ENCODE measurements around the gene LCN2. TPM values are rescaled to one million over a fixed set of nuclear protein-coding genes. Genes with fewer than 3 reads are reported as not detected.
"Not testable (repeated sequence)": the region's sequence is repeated elsewhere in the genome, so short reads cannot be mapped to it uniquely, and the experiment has no call there.

Gene LCN2
- total RNA-seq, result not detected

- DNase-seq, result no peak
Measured at GRCh38 chr9:128149001-128149701, at the start of gene LCN2. Gene LCN2 (plus strand): TSS chr9:128149453. CDS start chr9:128149526, 73 bp downstream.

GRCh38 chr9:128099932-128100491 is 49.2 kb upstream of the LCN2 start:
- DNase-seq, result no peak

GRCh38 chr9:128100581-128100980 is 48.7 kb upstream of the LCN2 start:
- DNase-seq, result no peak

GRCh38 chr9:128101231-128101661 is 48.0 kb upstream of the LCN2 start:
- no peak for DNase-seq

GRCh38 chr9:128101690-128102089 is 47.6 kb upstream of the LCN2 start:
- no peak for DNase-seq

- DNase-seq, result no peak
Measured at GRCh38 chr9:128102196-128102595, 47.1 kb upstream of the LCN2 start.

- no peak for DNase-seq
Measured at GRCh38 chr9:128102861-128103588, 46.2 kb upstream of the LCN2 start.

- no peak for DNase-seq
Measured at GRCh38 chr9:128103589-128103962, 45.7 kb upstream of the LCN2 start.

GRCh38 chr9:128104171-128104618 is 45.1 kb upstream of the LCN2 start:
- DNase-seq, result no peak

GRCh38 chr9:128105538-128106175 is 43.6 kb upstream of the LCN2 start:
- no peak for DNase-seq

GRCh38 chr9:128106181-128106939 is 42.9 kb upstream of the LCN2 start:
- DNase-seq, result no peak

- DNase-seq, result no peak
Measured at GRCh38 chr9:128106940-128107467, 42.2 kb upstream of the LCN2 start.

GRCh38 chr9:128107468-128108268 is 41.6 kb upstream of the LCN2 start:
- DNase-seq, result no peak

- DNase-seq, result no peak
Measured at GRCh38 chr9:128108269-128109049, 40.8 kb upstream of the LCN2 start.

GRCh38 chr9:128109050-128109709 is 40.1 kb upstream of the LCN2 start:
- no peak for DNase-seq

GRCh38 chr9:128111726-128112125 is 37.5 kb upstream of the LCN2 start:
- DNase-seq, result not testable (repeated sequence)

GRCh38 chr9:128113526-128114325 is 35.5 kb upstream of the LCN2 start:
- no peak for DNase-seq

GRCh38 chr9:128114326-128115186 is 34.7 kb upstream of the LCN2 start:
- DNase-seq, result no peak

All from occipital lobe (tissue), 2 donors.